GM06990 (cell line): ENCODE results near the gene BANP.
"Not testable (repeated sequence)": the region's sequence is repeated elsewhere in the genome, so short reads cannot be mapped to it uniquely, and the experiment has no call there.

Source experiments
- DNase-seq: peaks from one replicate; pipeline ENCODE4 v3.0.0-alpha.2; 2011; ENCODE audit not compliant: insufficient read length; ENCODE audit errors: extremely low read depth
- H3K27me3 ChIP-seq: replicated peaks from 2 replicates; pipeline ENCODE4 v1.6.0; 2011; ENCODE audit warnings: low read length; ENCODE audit not compliant: control insufficient read depth, insufficient read depth
- H3K36me3 ChIP-seq: 2 replicates; pipeline ENCODE4 v1.5.1; 2011; ENCODE audit warnings: low read length; ENCODE audit not compliant: control insufficient read depth, insufficient read depth
- H3K4me3 ChIP-seq: replicated peaks from 2 replicates; pipeline ENCODE4 v1.5.1; 2011; ENCODE audit warnings: low read depth, mild to moderate bottlenecking, control low read depth, low read length
- CTCF ChIP-seq: IDR thresholded peaks from 2 replicates; pipeline ENCODE4 v1.5.1; 2011; ENCODE audit warnings: low read length, control low read depth, mild to moderate bottlenecking, inconsistent platforms; ENCODE audit not compliant: insufficient read depth, poor library complexity, severe bottlenecking

BANP gene

GRCh38 chr16:87982581-87983041, 31.4 kb downstream of the BANP start:
- no peak overlapping the region for H3K4me3 ChIP-seq
- no peaks in the 10 kb centered on the region; the same call in 1 of the 2 replicates for H3K36me3 ChIP-seq
- H3K27me3 ChIP-seq, result no peaks in the 10 kb centered on the region
- TF ChIP-seq CTCF, result no peak
- DNase-seq, result no peak

- not testable (repeated sequence) for H3K4me3 ChIP-seq, DNase-seq, H3K36me3 ChIP-seq
Measured at GRCh38 chr16:87983072-87983736, 32.0 kb downstream of the BANP start.

GRCh38 chr16:87983737-87984097, 32.5 kb downstream of the BANP start:
- not testable (repeated sequence) for H3K4me3 ChIP-seq, DNase-seq, H3K27me3 ChIP-seq, H3K36me3 ChIP-seq

More at GRCh38 chr16:87983072-87983736, 32.0 kb downstream of the BANP start:
- not testable (repeated sequence) for H3K27me3 ChIP-seq
- TF ChIP-seq CTCF, result peak; percentile 25

GRCh38 chr16:87984180-87984579, 32.9 kb downstream of the BANP start:
- DNase-seq, H3K36me3 ChIP-seq, H3K27me3 ChIP-seq: not testable (repeated sequence)

GRCh38 chr16:87984632-87985267, 33.5 kb downstream of the BANP start:
- Histone ChIP-seq H3K4me3 (no peak overlapping the region), H3K27me3 (no peaks in the 10 kb centered on the region), H3K36me3 (no peaks in the 10 kb centered on the region; the same call in 1 of the 2 replicates)
- TF ChIP-seq CTCF, result no peak
- DNase-seq, result no peak

More at GRCh38 chr16:87984180-87984579, 32.9 kb downstream of the BANP start:
- H3K4me3 ChIP-seq, result not testable (repeated sequence)

- H3K4me3 ChIP-seq, DNase-seq, H3K27me3 ChIP-seq, H3K36me3 ChIP-seq: not testable (repeated sequence)
Measured at GRCh38 chr16:87985493-87985892, 34.3 kb downstream of the BANP start.

- DNase-seq, H3K4me3 ChIP-seq, H3K27me3 ChIP-seq, H3K36me3 ChIP-seq: not testable (repeated sequence)
Measured at GRCh38 chr16:87986361-87986849, 35.2 kb downstream of the BANP start.

GRCh38 chr16:87988596-87988995, 37.4 kb downstream of the BANP start:
- H3K27me3 ChIP-seq, H3K36me3 ChIP-seq, DNase-seq, H3K4me3 ChIP-seq: not testable (repeated sequence)

GRCh38 chr16:87990254-87990653, 39.0 kb downstream of the BANP start:
- DNase-seq, H3K27me3 ChIP-seq, H3K4me3 ChIP-seq, H3K36me3 ChIP-seq: not testable (repeated sequence)

- H3K36me3 ChIP-seq, H3K27me3 ChIP-seq: not testable (repeated sequence)
Measured at GRCh38 chr16:87992142-87992541, 40.9 kb downstream of the BANP start.

More at GRCh38 chr16:87992142-87992541, 40.9 kb downstream of the BANP start:
- not testable (repeated sequence) for H3K4me3 ChIP-seq, DNase-seq
